ENCODE measurements around the gene OR51S1. TPM values are rescaled to one million over a fixed set of nuclear protein-coding genes. Genes with fewer than 3 reads are reported as not detected.

Gene OR51S1
- total RNA-seq, 3 donors from 2014 or later (not counting 1 experiment from before 2014, with no cell fraction given) = not detected

GRCh38 chr11:4798427-4799183 is 50.4 kb downstream of the OR51S1 start:
- DNase-seq (no peak), ATAC-seq (no peak)
- H3K27me3 ChIP-seq (ENCODE audit: control insufficient read depth, insufficient read depth, low read length) = no peaks in the 10 kb centered on the region
- no peak overlapping the region for H3K27ac ChIP-seq (ENCODE audit: low read length)
- 80% methylated on average over 6 of the region's 6 CpGs for WGBS (ENCODE audit: insufficient coverage)
- no peak overlapping the region for H3K4me3 ChIP-seq (ENCODE audit: low read length)
- H3K4me3 Mint-ChIP-seq = no peak overlapping the region
- intact Hi-C loops (cut with micrococcal nuclease) = no loop called here
- TF ChIP-seq CTCF (IDR thresholded peaks at IDR 0.05) = no peak
- H3K36me3 Mint-ChIP-seq = no peaks in the 10 kb centered on the region
- no peaks in the 10 kb centered on the region for H3K9me3 ChIP-seq (ENCODE audit: control insufficient read depth, insufficient read depth, low read length)
- H3K27me3 Mint-ChIP-seq (ENCODE audit: low read depth in 2 of 2) = peaks cover 0 to 5% of the 10 kb centered on the region in 2 donors
- H3K9me3 Mint-ChIP-seq = peaks cover 0 to 5% of the 10 kb centered on the region in 2 donors
- H3K4me1 ChIP-seq (ENCODE audit: control insufficient read depth, insufficient read depth, low read length) = no peaks in the 10 kb centered on the region
- H3K4me1 Mint-ChIP-seq = no peaks in the 10 kb centered on the region
- H3K27ac Mint-ChIP-seq = no peak overlapping the region
- no peaks in the 10 kb centered on the region for H3K36me3 ChIP-seq (ENCODE audit: control insufficient read depth, insufficient read depth, low read length)

Other genes starting within 250 kb of the OR51S1 start
- gene TRIM68, start 241.0 kb downstream of the OR51S1 start, total RNA-seq = 10 to 100 TPM in 1 of 3 donors, 1 to 10 TPM in 2; 7.6 to 14.7 (median 9.8) TPM
- gene OR51D1, start 211.7 kb downstream of the OR51S1 start, total RNA-seq = not detected
- gene OR51E1, start 205.2 kb downstream of the OR51S1 start, total RNA-seq = not detected
- not detected for gene OR51E2, start 151.4 kb downstream of the OR51S1 start, total RNA-seq
- gene MMP26, start 144.4 kb downstream of the OR51S1 start, total RNA-seq = not detected
- not detected for gene OR51F1, start 79.3 kb downstream of the OR51S1 start, total RNA-seq
- not detected for gene OR52R1, start 44.8 kb downstream of the OR51S1 start, total RNA-seq
- not detected for gene OR51F2, start 27.9 kb downstream of the OR51S1 start, total RNA-seq
- gene OR51T1, start 32.7 kb upstream of the OR51S1 start, total RNA-seq = not detected
- gene OR51A7, start 54.6 kb upstream of the OR51S1 start, total RNA-seq = not detected
- not detected for gene OR51G2, start 70.1 kb upstream of the OR51S1 start, total RNA-seq
- gene OR51G1, start 75.1 kb upstream of the OR51S1 start, total RNA-seq = not detected
- gene OR51A4, start 98.4 kb upstream of the OR51S1 start, total RNA-seq = not detected
- not detected for gene OR51A2, start 106.5 kb upstream of the OR51S1 start, total RNA-seq
- not detected for gene OR51L1, start 145.6 kb upstream of the OR51S1 start, total RNA-seq
- not detected for gene OR52J3, start 197.3 kb upstream of the OR51S1 start, total RNA-seq
- gene OR52E2, start 210.4 kb upstream of the OR51S1 start, total RNA-seq = not detected
- gene OR52E1, start 220.4 kb upstream of the OR51S1 start, total RNA-seq = not detected

All from natural killer cell (primary cell).